ENCODE data around the gene AGER. TPM values are rescaled to one million over a fixed set of nuclear protein-coding genes. Genes with fewer than 3 reads are reported as not detected.
"Not testable (repeated sequence)": the region's sequence is repeated elsewhere in the genome, so short reads cannot be mapped to it uniquely, and the experiment has no call there.

Gene AGER
- total RNA-seq, 1 experiment from 2014 or later = 1.1 TPM

DNA sequence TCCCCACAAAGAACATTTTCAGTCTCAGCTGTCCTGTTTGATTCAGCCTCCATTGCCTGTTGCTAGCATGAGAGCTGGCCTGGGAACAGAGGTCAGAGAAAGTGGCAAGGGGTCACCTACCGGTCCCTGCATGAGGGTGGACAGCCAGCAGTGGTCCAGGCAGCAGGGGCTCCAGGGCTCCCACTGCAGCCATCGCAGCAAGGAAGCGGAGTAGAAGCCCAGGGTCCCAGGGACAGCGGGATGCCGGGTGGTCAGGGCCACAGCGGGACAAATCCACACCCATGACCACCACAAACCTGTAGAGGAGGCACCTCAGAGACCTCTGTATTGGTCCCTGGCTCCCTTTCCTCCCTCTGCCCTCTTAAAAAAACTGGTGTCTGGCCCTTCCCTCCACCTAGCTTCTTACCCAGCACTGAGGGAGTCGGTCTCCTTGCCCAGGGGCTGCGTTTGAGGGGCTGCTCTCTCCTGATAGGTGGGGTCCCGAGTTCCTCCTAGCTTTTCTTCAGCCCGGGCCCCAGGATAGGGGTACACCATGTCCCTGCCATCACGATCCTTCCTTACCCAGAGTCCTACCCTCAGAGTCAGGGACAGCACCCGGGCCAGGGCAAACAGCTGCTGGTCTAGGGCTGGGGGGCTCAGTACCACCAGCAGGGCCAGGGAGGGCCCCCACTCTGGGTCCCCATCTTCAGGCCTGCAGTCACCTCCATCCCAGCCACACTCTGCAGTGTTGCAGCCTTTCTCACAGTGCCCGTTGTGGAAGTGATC, 16.8 kb upstream of the AGER start:
- no peak for DNase-seq (ENCODE audit: low read depth)

DNA sequence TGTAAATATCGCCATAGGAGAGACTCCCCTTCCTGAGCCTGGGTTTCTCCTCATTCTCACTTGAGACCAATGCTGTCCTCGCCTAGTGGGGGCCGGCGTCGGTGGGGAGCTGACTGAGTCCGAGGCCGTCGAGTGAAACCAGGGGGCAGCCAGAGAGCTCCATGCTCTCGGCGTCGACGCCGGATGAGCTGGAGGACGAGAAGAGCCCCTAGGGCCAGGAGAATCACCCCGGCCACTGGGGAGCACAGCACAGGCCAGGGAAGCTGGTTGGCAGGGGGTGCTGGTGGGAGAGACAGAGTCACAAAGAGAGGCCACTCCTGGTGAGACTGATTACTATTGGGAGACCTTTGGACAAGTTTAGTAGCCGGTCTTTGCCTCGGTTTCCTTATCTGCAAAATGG, 14.8 kb upstream of the AGER start:
- DNase-seq (ENCODE audit: low read depth) = no peak

DNA sequence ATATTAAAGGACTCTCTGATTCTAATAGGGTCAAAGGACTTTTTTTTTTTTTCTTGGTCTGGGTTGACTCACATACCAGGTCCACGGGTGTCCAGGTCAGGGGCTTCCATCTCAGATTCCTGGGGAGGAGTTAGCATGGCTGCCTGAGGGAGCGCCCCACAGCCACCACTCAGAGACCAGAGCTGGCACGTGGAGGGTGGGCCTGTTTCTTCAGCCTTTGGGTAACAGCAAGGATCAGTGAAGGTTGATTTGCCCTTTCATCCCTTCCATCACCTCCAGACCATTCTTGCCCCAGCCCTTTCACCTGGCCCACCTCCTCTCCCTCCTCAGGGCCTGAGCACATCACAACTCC, 14.3 kb upstream of the AGER start:
- DNase-seq (ENCODE audit: low read depth) = no peak

DNA sequence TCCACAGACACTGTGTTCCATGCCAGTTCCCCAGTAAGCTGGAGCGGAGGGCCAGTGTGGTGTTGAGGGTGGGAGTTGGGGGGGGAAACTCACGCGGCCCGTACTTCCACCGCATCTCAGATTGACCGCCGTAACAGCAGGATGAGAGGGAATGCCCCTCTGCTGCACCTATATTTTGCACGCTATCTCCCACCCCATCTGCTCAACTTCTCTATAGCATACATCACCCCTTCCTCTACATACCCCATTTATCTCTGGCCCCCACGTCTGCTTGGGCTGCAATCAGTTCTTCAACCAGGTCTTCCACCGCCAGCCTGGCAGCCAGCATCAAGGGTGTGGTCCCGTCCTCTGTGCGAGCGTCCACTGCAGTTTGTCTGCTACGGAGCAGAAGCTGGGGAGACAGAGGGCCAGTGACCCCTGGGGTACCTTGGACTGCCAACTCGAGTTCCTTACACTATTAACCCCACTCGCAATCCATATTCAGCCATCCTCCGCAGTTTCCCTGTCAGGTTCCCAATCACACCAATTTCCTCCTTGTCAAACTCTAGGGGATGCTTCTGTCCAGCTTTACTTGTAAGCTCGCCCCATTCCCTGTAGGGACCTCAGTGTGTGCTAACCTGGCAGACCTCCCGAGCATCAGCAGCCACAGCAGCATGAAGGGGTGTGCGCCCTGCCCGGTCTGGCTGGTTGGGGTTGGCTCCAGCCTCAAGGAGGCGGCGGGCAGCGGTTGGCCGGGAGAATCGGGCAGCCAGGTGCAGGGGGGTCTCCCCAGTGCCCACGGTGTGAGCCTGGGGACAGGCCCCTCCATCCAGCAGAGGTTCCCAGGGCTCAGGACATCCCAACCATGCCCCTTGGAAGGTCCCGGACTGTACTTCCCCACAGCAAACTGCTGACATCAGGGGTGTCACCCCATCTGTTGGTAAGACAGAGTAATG, 12.9 kb upstream of the AGER start:
- no peak for DNase-seq (ENCODE audit: low read depth)

DNA sequence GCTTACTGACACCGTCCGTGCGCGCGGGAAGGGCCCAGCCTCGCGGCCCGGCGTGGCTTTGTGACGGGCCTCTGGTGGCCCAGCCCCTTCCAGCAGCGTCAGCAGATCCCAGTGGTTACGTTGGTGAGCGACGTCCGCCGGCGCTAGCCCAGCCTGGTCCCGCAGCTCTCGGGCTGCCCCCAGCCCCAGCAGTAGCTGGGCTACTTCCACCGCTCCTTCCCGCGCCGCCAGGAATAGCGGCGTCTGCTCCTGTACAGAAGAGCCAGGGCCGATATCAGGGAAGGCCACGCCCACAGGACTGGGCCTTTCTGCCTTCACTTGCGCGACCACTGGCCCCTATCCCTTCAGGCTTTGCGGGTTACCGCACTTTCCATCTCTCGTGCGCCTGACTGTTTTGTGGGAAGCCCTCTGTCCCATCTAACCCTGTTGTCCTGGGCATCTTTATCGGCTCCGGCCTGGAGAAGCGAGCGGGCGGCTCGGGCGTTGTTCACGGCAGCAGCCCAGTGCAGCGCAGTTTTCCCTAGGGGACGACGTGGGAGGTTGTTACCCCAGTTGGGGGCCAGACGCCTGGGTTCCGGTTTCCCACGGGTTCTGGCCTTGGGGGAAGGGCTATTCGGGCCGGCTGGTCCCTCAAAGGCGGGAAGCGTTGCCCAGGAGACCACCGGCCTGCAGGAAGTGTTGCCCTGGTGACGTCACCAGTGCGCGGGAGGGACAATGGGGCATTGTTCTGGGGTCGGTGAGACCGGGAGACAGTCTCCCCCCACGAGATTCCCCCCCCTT, 12.0 kb upstream of the AGER start:
- DNase-seq (ENCODE audit: low read depth) = peak; percentile 96

DNA sequence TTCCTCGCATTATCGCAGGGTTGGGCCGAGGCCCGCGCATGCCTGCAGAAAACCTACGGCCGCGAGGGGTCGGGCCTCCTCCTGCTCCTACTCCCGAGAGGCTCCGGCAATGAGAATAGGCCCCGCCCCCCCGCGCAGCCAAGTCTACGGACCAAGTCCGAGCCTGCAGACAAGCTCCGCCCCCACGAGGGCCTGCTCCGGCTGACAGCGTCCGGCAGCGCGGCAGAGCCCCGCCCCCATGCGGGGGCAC, 11.5 kb upstream of the AGER start:
- DNase-seq (ENCODE audit: low read depth) = peak; percentile 100

DNA sequence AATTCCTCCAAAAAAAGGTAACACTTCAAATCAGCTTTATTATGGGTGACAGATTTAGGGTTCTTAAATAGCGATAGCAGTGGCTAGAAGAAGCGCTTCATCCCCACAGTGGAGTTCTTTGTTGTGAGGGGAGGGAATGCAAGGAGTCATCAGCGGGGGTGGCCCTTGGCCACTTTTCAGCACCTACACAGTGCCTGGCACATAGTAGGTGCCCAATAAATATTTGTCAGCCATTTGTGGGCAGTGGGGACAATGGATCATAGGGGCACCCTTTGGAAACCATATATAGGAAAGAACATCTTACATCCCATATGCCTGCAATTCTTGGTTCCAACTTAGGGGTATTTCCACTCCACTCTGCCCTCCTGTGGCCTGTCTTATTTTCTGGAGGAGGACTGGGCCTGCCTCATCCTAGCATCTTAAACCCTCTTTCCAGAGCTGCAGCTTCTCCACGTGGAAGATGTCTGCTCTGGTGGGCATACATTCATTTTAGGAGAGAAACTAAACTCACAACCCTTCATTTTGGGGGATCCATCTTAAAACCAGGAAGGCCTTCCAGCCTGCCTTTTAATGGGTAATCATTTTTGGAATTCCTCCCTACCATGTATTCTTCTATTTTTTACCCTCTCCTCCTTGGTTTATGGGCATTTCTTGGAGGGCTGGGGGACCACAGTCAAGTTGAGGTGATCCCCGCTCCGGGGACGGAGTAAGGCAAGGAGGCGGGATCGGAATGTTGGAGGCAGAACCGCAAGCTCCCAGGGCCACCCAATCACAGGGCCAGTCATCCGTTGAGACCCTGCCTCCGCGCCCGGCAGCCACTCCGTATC, 11.0 kb upstream of the AGER start:
- peak; percentile 50 for DNase-seq (ENCODE audit: low read depth)

DNA sequence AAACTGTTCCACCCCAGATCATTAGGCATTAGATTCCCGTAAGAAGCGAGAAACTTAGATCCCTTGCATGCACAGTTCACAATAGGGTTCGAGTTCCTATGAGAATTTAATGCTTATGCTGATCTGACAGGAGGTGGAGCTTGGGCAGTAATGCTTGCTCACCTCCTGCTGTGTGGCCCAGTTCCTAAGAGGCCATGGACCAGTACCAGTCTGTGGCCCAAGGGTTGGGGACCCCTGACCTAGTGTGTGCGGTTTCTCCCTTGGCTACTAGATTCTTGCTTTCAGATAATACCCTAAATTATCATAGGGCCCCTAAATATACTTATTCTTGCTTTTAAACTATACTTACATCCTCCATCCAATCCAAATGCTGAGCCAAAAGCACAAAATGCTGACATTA, 10.3 kb upstream of the AGER start:
- no peak for DNase-seq (ENCODE audit: low read depth)

DNA sequence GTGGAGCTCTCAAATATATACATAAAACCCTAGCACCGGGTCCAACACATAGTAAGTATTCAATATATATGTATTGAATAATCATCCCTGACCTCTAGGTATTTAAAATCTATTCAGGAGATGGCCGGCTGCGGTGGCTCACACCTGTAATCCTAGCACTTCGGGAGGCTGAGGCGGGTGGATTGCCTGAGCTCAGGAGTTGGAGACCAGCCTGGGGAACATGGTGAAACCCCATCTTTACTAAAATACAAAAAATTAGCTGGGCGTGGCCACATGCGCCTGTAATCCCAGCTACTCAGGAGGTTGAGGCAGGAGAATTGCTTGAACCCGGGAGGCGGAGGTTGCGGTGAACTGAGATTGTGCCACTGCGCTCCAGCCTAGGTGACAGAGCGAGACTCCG, 9.0 kb upstream of the AGER start:
- DNase-seq (ENCODE audit: low read depth) = not testable (repeated sequence)

DNA sequence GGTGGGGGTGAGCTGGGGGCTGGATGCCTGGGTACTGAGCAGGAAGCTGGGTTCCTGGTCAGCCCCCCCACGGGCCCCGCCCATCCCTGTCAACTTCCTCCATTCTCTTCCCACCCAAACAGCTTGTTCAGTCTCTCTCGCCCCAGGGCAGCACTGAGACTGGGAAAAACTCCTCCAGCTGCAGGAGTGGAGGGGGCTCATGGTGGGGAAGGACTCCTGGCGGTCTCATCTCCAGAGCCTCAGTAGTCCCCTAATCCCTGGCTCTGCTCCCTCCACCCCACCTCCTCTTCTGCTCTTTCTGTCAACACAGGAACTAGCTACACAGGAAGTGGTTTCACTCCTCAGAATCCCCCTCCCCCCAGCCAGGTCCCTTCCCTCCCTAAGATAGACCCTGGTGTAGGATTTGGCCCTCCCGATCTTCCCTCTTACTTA, 8.6 kb upstream of the AGER start, which contains the start of gene GPSM3:
Gene GPSM3, minus strand, starts transcription at position 36 of the 432 bp plus-strand sequence. CDS start 130 bp downstream, outside the sequence.
- peak; percentile 60 for DNase-seq (ENCODE audit: low read depth)

DNA sequence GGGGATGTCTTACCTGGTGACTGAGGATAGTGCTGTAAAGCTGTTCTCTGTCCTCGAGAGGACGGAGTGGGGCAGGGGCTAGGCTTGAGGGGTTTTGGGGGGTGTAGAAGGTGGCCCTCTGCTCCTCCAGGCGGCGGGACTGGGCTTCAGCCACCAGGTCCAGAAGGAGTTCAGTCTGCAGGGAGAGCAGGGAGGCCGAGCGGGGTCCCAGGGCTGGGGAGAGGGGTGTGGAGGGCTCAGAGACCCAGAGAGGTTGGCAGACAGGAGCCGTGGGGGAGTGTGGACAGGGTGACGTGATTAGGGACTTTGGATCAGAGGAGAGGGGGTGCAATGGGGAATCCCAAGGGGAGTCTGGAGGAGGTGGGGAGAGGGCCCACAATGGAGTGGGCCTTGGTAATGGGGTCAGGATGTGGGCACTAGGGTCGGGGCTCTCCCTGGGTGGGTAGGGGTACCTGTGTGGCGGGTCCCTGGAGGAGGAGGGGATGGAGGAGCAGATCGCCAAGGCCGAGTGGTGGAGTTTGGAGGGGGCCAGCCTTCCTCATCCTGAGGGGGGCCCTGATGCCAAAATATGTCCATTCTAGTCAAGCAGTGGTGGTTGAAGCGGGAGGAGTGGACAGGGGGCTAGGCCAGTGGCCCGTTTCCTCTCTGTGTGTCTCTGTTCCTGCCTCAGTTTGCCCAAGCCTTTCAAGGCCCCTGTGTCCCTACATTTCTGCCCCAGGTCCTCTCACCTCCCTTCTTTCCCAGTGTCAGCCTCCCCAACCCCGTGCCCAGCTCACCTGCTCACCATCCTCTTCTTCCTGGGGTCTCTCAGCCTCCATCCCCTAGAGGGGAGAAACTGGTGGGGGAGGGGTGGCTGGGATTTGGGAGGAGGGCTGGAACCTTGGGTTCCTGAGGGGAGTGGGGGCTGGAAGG, 7.9 kb upstream of the AGER start:
- no peak for DNase-seq (ENCODE audit: low read depth)

DNA sequence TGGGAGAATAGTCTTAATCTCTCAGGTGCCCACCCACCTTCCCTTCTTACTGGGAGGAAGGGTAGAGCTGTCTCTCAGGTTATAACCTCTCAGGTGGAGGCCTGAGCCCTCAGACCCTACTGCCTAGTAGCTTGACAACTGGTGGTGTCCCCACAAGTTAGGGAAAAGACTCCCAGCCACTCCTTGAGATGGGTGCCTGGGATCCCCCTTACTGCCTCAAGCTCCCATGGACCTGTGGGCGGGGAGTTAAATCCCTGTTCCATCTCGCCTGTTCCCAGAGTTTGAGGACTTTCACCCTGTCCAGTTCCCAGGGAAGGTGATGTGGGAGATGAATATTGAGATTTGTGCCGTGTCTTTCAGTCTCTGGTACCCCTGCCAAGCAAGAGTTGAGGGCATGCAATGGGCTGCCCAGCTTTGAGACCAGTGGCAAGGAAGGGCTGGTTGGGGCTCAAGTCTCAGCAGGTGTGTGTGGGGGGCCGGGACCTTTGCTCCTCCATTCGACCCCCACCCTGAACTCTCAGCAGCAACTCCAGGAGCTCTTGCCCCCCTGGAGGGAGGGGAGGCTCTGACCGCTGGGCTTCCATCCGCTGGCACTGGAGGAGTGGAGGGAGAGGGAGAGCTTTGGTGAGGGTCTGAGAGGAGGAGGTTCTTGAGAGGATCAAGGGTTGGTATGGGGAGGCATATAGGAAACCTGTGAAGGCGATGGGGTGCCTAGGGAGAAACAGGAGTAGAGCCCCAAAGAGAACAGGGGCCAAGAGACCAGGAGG, 7.0 kb upstream of the AGER start:
- DNase-seq (ENCODE audit: low read depth) = no peak

DNA sequence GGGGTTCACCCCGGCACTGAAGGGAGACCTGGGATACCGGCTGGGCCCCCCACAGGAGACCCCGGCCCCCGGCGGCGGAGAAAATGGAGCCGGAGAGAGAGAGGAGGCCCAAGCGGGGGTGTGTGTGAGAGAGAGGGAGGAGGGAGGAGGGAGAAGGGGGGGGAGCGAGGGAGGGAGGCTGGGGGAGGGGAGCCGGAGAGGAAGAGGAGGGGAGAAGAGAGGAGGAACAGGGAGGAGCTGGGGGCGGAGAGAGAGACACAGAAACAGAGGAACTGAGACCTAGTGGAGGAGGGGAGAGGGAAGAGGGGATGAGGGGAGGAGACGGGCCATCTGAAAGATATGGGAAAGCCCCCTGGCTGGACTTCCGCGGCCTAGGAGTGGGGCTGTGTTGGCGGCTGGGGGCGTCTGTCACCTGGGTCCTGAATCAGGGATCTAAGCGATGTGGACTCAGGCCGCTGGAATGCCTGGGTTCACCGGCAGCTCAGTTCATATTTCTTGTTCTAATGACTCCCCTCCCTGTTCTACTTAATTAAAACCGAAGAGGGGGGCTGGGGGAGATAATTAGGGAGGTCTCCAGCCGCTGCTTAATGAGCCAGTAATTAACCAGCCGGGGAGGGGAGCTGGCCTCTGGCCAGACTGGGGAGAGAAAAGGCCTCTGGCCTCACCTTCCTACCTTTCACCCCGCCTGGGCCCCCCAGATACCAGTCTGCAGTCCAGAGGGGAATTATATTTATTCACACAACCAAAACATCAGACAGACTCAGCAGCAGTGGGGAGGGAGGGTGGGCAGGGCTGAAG, 6.2 kb upstream of the AGER start, which contains the start of gene PBX2:
Gene PBX2, minus strand, starts transcription at position 149 of the 798 bp plus-strand sequence. CDS start 287 bp downstream, outside the sequence.
- peak; percentile 95 for DNase-seq (ENCODE audit: low read depth)

DNA sequence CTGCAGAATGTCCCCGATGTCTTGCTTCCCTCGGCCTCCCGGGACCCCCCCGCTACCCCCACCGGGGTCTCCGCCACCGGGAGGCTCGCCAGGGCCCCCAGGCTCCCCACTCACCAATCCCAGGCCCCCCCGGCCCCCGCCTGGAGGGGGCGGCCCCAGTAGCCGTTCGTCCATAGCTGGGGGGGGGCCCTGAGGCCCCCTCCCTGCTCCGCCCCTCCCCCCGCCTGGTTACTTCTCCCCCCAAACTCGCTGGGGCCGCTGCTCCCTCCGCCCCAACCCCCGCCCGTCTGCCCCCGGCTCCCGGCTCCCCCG, 5.6 kb upstream of the AGER start:
- no peak for DNase-seq (ENCODE audit: low read depth)

DNA sequence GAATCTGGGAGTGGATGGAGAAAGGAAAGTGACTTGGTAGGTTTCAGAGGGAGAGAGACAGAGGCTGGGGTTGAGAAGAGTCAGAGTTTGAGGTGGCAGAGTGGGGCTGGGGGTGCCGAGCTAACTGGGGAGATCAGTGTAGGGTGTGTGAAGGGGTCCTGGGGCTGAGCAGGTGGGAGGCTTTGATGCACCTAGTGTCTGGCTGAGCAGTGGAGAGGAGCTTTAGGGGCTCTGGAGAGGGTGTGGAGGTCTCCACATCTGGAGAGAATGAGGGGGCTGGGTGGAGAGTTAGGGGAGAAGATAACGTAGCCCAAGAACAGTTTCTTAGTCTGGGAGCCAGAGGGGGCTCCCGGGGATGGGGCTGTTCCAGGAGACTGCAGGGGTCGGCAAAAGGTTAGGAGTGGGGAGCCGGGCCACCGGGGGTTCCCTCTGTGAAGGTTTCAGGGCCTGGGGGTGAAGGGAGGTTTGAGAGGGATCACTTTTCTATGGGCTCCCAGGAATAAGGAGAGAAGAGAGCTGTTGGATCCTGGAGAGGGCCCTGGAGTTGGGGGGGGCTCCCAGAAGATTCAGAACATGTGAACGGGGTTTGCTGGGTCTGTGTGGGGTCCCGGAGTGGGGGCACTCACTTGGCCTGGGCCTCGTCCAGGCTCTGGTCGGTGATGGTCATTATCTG, 5.2 kb upstream of the AGER start:
- DNase-seq (ENCODE audit: low read depth) = no peak

DNA sequence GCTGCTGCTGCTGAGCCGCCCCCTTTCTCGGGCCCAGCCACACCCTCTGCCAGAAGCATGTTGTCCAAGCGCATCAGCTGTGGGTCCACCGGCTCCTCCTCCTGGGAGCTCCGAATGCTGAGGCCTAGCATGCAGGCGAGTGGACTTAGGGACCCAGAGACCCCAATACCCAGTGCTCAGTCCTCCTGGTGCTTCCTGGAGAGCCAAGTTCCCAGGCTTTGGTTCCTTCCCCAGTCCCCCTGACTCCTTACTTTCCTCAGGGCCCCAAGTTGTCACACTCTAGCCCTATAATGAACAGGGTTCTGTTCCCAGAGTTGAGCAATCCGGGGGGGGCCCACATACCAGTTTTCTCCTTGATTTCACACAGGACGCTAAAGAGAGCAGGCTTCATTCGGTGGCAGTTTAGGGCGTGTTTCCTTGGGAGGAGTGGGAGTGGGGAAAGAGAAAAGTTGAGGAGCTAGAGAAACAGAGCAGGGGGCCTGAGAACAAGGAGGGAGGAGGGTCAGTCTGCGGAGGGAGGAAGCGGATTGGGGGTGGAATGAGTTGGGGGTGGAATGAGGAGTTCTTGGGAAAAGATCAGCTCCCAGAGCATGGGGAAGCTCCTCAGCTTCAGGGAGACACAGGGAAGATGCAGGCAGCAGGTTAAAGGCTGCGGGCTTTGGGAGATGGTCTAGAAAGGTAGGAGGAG, 4.5 kb upstream of the AGER start:
- DNase-seq (ENCODE audit: low read depth) = no peak

DNA sequence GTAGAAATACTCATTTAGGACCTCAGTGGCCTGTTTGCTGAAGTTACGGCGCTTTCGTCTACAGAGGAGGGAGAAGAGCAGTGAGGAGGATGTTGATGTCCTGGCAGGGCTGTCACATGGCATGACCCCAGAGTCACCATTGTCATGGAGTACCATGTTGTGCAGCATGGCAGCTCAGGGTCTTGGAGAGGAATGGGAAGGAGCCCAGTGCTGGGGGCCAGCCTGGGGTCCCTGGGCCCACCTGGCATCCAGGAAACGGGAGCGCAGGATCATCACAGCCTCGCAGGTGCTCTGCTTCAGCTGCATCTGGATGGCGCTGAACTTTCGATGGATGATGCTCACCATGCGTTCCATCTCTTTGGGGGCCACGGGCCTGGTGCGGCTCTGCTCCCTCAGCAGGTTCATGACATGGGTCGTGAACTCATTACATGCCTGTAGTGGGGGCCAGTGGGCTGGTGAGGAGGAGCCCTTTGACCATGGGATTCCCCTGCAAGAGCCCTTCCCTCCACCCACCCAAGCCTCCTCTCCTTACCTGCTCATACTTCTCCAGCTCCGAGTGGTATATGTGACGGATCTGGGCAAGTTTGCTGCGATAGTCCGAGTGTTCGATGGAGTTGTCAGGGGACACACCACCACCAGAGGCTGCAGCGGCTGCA, 3.8 kb upstream of the AGER start:
- not testable (repeated sequence) for DNase-seq (ENCODE audit: low read depth)

Measured in Daoy (cell line).